GM19395 (cell line): Measurements from ENCODE around the gene CAT.
"Not testable (repeated sequence)": the region's sequence is repeated elsewhere in the genome, so short reads cannot be mapped to it uniquely, and the experiment has no call there.

ENCODE experiments used
- ATAC-seq: cut with Tn5 transposase; IDR thresholded peaks from one replicate; pipeline ENCODE4 v1.9.1; 2021; ENCODE audit warnings: mild to moderate bottlenecking, moderate library complexity; ENCODE audit not compliant: unreplicated experiment

The CAT gene

DNA sequence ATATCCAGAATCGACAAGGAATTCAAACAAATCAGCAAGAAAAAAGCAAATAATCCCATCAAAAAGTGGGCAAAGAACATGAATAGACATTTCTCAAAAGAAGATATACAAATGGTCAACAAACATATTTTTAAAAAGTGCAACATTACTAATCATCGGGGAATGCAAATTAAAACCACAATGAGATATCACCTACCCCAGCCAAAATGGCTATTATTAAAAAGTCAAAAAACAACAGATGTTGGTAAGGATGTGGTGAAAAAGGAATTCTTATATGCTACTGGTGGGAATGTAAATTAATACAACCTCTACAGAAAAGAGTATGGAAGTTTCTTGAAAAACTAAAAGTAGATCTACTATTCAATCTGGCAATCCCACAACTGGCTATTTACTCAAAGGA, 13.9 kb upstream of the CAT start:
- ATAC-seq: not testable (repeated sequence)

DNA sequence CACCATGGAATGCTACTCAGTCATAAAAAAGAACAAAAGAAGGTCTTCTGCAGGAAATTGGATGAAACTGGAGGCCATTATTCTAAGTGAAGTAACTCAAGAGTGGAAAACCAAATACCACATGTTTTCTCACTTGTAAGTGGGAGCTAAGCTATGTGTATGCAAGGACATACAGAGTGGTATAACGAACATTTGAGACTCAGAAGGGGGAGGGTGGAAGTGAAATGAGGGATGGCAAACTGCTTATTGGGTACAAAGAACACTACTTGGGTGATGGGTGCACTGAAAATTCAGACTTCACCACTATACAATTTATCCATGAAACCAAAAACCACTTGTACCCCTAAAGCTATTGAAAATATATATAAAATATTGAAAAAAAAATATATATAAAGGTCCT, 13.4 kb upstream of the CAT start:
- no peak for ATAC-seq

DNA sequence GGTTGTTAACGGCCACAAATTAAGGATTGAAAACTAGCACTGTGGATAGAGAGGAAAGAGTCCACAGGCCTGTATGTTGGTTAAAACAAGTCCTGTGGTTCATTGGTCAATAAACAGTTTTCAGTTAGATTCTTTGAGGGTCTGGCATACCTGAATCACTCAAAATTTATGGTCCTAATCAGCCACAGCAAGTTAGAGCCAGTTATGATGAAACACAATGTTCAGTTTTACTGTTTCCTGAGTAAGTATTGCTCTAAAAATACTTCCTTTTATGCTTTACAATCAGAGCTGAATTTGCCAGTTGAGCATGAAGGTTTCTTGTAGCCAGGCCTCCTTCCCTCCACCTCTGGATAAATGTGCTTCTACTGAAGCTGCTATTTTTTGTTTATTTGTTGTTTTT, 12.9 kb upstream of the CAT start:
- no peak for ATAC-seq

- no peak for ATAC-seq
Observed at GRCh38 chr11:34426766-34427185, 12.0 kb upstream of the CAT start.

DNA sequence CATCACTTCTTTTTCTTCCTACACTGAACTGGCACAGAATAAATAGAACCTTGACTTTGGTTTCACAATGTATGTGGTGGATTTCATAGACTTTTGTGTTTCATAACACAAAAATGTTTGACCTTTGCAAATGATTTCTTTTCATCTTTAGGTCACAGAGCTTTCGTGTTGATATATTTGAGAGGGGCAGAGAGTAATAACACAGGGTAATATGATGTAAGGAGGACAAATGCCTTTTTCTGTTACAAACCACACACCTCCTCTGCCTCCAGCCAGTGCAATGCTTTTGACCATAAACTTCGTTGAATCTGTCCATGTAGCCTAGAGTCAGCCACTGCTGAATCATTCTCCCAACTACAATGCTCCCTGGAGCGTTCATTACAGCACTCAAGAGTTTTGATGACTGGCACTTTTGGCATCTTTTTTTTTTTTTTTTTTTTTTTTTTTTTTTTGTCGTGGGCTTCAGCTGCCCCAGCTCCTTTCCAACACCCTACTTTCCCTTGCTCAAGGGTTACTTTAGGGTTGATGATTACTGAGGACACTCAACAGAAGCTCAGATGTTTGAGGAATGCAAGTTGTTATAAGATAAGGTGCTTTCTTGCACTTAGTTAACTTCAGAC, 11.4 kb upstream of the CAT start:
- ATAC-seq: no peak

GRCh38 chr11:34431979-34432378, 6.8 kb upstream of the CAT start:
- no peak for ATAC-seq

GRCh38 chr11:34432822-34433221, 5.9 kb upstream of the CAT start:
- ATAC-seq: no peak

- ATAC-seq: no peak
Observed at GRCh38 chr11:34433899-34434298, 4.8 kb upstream of the CAT start.

DNA sequence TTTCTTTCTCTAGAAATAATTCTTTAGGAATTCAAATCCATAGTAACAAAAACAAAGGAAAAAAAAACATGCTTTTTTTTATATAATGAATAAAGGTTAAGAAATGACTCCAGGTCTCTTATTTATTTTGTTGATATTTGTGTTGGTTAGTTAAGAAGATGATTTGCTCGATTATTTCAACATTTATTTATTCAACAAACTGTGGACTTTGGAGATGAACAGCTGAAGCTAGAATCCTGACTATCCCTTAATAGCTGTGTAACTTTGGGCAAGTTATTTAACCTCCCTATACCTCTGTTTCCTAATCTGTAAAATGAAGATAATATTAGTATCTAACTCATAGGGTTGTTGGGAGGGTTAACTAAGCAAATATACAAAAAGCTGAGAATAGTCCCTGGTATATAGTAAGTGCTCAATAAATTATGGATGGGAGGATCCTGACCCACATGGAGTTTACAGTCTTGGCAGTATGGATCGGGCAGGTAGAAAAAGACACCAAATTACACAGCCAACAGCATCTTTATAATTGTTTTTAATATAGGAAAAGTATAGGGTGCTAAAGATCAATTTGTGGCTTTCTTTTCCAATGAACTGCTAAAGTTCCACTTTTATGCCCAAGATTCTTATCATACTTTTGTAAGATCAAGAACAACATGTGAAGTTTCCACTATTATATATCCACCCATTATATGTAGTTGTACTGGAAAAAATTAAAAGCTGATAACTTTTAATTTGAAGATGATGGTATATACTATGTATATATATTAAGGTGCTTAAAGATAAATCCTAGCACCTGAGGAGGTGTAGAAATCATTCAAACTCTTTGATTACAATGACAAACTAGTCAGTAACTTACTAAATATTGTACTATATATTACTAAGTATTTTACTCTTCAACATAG, 1.3 kb upstream of the CAT start:
- ATAC-seq: no peak

DNA sequence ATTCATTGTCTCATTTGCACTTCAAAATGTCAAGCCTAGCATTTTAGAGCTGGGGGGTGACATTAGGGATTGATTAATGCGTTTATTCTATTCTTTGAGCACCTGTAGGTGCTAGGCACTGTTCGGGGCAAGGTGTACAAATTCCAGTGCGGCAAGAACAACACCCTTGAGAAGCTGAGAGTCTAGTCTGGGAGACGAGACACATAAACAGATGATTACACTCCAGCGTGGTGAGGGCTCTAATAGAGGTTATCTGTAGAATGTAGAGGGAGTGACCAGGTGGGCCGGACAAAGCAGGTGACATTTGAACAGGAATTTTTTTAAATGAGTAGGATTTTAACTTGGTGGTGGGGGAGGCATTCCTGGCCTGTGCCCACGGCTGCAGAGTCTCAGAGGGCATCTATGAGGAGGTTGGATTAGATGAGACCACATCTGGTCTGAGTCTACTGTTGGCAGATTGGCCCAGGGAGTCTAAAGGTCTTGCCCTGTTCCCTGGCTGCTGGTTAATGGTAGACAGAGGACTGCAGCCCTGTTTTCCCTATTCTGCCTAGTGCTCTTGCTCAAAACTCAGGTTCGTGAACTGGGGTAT, 970 bp downstream of the CAT start:
- no peak for ATAC-seq

DNA sequence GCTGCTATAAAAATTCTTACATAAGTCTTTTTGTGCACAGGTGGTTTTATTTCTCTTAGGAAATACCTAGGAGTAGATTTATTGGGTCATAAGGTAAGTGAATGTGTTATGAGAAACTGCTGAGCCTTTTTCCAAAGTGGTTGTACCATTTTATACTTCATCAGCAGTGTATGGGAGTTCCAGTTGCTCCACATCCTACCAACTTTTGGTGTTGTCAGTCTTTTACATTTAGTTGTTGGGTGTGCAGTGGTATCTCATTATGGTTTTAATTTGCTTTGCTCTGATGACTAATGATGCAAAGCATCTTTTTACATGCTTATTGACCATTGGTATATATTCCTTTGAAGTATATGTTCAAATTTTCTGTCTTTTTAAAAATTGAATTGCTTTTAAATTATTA, 3.1 kb downstream of the CAT start:
- ATAC-seq: no peak

GRCh38 chr11:34443136-34443535, 4.4 kb downstream of the CAT start:
- ATAC-seq: no peak

- ATAC-seq: no peak
Observed at GRCh38 chr11:34444428-34444827, 5.7 kb downstream of the CAT start.

GRCh38 chr11:34445956-34446355, 7.2 kb downstream of the CAT start:
- ATAC-seq: no peak

DNA sequence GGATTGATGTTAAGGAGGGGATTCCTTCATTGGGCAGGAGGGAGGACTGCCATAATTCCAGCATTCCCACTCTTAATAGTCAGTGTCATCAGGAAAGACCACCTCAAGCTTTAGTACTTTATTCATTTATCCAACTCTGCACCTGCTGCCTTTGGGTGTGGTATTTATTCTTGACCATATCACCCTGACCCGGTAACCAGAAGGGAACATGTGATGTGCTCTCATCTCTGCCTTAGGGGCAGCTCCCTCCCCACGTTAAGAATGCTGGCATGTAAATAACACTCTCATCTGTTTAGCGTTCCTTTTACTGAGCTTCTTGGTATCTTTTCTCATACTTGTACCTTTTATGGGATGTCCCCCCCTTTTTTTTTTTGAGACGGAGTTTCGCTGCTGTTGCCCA, 7.7 kb downstream of the CAT start:
- no peak for ATAC-seq

- ATAC-seq: no peak
Observed at GRCh38 chr11:34447044-34447443, 8.3 kb downstream of the CAT start.

DNA sequence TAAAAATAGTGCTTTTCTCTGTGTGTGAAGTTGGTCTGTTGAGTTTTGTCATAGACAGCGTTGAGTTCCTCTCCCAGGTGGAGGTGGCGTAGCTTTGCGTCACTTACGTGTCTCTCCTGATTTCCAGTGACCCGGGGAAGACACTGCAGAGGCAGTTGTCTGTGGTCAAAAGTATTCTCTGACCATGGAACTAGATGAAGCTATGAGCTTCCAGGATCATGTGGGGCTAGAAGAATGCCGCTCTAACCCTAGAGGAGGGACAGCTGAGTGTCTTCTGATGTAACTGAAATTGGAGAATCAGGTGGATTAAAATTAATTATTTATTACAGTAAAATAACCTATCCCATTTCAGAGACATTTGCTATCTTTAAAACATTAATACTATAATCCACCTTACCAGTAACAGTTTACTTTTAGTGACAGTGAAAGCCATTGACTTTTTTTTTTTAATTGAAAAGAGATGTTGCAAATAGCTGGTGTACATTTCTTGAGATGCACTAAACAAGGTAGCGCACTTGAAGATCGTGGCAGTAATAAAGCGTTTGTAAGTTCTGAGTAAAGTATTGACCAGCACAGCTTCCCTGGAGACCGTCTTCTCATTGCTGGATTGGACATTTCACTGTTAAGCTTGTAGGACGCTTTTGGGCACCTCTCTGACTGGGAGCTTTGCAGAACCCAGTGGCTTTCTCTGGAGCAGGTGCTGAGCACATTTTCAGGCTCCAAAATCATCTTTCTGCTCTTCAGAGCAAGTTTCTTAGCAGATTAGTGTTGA, 9.7 kb downstream of the CAT start:
- no peak for ATAC-seq

DNA sequence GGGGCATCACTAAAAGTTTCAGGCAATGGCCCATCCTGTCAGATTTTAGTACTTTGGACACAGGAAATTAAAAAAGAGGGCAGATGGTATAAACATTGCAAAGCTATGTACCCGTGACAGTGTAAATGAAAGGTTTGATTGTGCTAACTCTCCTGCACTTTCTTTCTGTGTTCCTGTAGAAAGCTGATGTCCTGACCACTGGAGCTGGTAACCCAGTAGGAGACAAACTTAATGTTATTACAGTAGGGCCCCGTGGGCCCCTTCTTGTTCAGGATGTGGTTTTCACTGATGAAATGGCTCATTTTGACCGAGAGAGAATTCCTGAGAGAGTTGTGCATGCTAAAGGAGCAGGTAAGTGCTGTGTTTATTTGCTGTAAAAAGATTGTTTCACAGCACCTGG, 10.3 kb downstream of the CAT start:
- no peak for ATAC-seq

DNA sequence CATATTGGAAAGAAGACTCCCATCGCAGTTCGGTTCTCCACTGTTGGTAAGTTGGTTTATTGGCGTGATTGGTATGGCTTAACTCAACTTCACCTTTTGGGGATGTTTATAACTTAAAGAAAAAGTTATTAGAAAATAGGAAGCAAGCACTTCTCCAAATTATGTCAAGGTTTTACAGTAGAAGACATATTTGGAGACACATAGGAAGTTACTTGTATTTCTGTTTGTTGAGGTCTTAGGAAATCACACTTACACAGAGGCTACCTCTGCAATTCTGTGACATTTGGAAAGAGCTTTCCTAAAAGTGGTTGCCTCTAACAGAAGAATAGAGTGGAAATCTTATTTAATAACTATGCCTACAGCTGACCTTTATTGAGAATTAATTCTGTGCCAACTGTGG, 12.3 kb downstream of the CAT start:
- ATAC-seq: no peak

- ATAC-seq: no peak
Observed at GRCh38 chr11:34454308-34455032, 15.7 kb downstream of the CAT start.

DNA sequence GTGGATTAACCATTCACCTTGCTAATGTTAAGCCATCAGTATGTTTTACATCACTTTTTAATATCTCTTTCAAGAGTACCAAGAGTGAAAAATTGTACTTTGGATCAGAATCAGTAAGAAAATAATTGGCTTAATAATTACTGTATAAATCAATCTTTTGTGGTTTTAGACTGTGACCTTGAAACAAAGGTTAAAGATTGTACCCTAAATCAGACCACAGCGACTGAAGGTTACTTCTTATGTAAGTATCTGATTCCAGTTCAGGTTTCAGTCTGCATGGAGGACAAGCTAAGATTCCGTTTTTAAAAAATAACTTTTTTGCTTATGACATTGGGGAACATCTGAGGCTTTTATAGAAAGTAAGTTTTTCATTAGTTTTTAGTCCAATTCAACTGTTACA, 18.9 kb downstream of the CAT start:
- no peak for ATAC-seq
